Measurements from ENCODE around the gene CTSD. TPM values are rescaled to one million over a fixed set of nuclear protein-coding genes. Genes with fewer than 3 reads are reported as not detected.

CTSD gene
- total and polyA plus RNA-seq, 2 of the 8 experiments (the other 6 are each of a cell fraction or from before 2014, with no cell fraction given) = 169 to 173 TPM

DNA sequence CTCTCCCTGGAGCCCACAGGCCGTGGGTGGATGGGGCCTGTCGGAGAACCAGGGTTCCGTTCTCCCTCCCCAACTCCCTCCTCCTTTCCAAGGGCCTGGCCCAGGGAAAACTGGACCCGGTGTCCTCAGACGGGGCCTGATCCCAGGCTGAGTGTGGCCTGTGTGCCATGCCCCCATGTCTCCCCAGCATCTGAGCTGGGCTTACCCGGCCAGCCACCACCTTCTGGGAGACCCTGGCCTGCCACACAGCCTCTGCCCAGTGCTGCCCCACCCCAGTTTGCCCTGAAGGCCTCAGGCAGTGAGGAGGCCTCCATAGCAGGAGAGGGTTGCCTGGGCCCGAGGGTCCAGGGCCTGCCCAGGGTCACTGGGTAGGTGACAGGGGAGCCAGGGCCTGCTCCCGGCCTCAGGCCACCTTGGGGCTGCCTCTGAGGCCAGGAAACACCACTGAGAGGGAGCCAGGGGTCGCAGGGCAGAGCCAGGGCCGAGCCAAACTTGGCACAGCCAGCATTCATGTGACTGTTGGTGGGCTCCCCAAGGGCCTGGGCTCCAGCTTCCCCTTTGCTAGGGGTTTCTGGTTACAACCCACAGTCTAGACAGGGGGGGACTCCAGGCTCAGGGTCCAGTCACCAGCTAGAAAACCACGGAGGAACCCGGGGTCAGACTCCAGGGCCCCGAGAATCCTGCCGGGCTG lies 12.7 kb downstream of the CTSD start (continued):
- TF ChIP-seq KDM1A (IDR thresholded peaks at IDR 0.05; ENCODE audit: borderline replicate concordance, low read length) = no peak
